ENCODE data around the gene CELA3B.
"Not testable (repeated sequence)": the region's sequence is repeated elsewhere in the genome, so short reads cannot be mapped to it uniquely, and the experiment has no call there.

Gene CELA3B

DNA sequence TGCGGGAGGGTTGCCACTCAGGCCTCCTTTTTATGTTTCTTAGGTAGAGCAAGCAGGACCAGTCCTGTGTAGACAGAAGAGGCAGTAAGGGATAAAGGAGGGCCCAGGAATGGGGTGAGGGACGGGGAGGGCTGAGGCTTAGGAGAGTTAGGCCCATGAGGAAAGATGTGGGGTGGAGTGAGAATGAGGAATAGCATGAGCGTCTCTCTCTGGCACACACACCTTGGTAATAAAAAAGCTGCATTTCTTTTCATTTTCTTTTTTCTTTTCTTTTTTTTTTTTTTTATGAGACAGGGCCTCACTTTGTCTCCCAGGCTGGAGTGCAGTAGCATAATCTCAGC lies 32.1 kb upstream of the CELA3B start:
- no peak for DNase-seq (ENCODE audit: low read depth)

GRCh38 chr1:21946836-21947587 lies 29.8 kb upstream of the CELA3B start:
- no peak for DNase-seq (ENCODE audit: low read depth)

DNA sequence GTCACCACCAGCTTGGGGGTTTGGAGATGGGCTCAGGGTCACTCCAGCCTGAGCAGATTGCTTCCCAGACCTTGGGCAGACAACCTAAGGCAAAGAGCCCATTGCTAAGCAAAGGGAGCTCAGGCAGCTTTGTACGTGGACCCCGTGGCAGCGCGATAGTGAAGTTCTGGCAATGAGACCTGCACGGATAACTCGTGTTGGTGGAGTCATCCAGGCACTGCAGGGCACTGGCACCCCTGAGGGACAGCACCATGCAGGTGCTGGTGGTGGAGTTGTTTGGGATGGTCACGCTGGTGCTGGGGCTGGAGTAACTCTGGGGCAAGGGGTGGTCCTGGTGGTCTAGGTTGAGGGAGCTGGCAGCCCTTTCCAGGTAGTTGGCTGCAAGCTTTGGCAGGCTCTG lies 26.1 kb upstream of the CELA3B start:
- DNase-seq (ENCODE audit: low read depth): no peak

DNA sequence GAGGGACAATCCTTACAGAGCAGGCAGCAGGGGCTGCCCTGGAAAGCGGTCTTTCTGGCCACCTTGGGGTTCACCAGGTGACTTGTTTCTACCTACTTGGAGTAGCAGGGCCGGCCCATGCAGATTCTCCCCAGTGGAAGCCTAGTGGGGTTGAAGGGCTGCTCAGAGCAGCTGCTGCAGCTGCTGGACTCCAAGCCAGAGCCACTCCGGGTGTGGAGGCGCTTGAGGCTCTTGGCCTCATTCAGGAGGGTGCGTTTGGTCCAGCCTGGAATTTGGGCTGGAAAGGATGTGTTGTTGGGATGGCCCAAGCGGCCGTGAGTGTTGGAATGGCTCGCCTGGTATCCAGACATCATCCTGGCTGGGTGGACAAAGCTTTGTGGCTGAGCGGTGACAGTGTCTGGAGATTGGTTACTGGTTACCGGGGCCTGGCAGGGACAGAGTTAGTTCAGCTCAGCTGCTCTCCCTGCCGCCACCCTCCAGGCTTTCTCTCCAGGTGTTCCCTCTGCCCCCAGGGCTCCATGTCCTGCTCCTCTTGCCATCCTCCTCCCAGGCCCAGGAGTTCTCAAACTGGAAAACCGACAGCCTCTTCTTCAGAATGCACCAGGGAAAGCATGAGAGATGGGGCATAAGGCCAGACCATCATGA lies 25.5 kb upstream of the CELA3B start:
- no peak for DNase-seq (ENCODE audit: low read depth)

- DNase-seq (ENCODE audit: low read depth): no peak
Measured at GRCh38 chr1:21952786-21953520, 23.9 kb upstream of the CELA3B start.

GRCh38 chr1:21955058-21955457 lies 21.8 kb upstream of the CELA3B start:
- DNase-seq (ENCODE audit: low read depth): no peak

DNA sequence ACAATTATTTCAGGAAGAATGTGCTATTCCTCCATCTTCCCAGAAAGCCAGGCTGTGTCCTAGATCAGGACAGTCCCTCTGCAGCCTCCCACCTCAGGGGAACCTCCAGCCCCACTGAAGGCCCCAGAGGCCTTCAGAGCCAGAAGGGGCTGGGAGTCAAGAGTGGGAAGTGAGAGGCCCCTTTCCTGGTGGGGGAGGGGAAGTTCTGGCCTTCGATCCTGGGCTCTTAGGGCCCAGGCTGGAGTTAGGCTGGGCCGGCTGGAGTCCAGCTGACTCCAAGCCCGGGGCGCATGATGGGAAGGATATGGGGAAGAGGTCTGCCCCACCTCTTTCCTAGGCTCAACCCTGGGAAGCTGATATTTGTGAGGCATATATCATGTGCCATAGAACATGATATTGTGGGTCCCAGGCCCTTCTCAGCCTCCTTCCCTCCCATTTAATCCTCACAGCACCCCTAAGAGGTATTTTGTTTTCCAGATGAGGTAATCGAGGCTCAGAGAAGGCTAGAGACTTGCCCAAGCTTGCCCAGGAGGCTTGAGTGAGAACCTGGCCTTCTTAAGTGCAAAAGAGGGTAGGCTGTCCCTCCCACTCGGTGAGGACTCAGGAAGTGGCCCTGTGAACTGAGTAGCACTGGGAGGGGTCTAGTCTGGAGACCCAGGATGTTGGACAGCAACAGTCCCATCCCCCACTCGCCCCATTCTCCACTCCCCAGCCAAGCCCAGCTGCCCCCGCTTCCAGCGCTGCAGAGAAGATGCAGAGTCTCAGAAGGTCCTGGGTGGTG lies 21.1 kb upstream of the CELA3B start:
- DNase-seq (ENCODE audit: low read depth): no peak

- DNase-seq (ENCODE audit: low read depth): peak; percentile 55
Measured at GRCh38 chr1:21956720-21957552, 19.9 kb upstream of the CELA3B start.

DNA sequence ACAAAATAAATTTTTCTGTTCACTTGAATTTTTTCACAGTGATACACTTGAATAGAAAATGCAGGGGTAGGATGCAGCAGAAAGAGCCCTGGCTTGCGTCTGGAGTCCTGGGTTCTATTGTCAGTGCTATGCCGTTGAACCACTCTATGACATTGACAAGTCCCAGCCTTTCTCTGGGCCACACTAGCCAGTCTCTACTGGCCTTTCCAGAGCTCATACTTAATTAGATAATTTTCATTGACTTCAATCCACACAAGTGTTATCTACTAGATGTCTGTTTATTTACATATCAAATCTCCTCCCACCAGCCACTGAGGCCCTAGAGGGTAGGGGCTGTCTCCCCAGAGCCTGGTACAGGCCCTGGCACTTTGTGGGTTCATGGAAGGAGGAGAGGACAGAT lies 15.5 kb upstream of the CELA3B start:
- no peak for DNase-seq (ENCODE audit: low read depth)

DNA sequence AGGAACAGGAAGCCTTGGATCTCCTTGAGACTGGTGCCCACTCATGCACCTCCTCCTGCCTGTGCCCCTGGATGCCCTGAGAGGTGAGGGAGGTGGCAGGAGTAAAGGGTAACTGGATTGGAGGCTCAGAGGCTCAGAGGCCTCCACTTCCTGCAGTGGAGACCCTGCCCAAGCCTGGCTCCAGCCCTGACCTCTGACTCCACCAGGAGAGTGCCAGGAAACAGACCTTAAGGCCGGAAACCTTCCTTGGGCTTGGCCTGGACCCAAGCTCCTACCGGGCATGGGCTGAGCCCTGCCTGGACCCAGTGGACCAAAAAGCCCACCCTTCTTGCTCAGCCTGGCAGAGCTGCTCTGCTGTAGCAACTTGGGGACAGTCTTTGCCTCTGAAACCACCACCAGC lies 15.0 kb upstream of the CELA3B start:
- DNase-seq (ENCODE audit: low read depth): no peak

DNA sequence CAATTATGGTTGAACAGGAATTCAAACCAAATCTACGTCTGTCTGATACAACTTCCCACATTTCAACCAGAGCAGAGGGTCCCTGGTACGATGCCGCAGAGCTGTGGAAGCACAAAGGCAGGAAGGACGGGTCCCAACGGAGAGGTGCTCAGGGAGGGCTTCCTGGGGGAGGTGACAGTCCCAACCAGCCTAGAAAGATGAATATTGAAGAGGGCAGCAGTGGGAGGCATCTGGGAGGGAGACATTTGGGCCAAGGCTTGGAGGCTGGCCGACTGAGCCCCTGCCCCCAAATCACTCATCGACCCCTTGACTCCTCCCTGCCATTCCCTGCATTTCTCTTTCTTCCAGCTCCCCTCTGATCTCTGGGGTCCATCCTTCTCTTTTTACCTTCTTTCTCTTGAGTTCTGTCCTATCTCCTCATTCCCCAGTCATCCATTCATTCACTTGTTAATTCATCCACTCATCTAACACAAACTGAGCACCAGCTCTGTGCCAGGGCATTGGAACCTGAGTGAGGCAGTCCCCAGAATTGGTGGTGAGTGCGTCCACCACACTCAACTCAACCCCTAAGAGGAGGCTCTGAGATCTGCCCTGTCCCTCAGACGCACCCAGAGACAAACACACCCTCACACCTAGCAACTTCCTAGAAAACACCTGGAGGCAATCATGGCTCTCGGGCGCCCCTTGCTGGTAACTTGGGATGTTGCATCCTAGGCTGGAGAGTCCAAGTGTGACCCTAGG lies 13.2 kb upstream of the CELA3B start:
- peak; percentile 76 for DNase-seq (ENCODE audit: low read depth)

DNA sequence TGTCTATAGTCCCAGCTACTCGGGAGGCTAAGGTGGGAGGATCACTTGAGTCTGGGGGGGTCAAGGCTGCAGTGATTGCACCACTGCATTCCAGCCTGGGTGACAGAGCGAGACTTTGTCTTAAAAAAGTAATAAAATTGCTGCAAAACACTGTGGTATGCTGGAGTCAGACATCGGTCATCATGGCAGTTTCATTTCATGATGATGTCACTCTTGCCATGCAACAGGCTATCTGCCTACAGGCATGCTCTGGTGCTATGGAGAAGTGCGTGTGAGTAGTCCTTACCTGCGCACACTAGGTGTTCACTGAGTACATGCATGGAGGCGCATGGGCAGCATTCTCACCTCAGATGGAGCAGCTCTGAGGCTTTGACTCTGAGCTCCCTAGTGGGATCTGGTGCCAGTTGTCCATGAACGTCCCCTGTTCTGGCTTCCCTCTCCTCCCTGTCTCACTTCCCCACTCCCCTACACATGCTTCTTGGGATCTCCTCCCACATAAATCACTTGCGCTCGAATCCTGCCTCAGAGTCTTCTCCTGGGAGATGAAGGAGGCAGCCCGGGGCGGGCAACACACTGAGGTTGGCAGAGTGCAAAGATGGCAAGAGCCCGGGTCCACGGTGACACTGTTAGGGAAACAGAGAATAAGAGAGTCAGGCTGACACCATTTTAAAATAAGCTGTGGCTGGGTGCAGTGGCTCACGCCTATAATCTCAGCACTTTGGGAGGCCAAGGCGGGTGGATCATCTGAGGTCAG lies 10.4 kb upstream of the CELA3B start:
- DNase-seq (ENCODE audit: low read depth): peak; percentile 93

DNA sequence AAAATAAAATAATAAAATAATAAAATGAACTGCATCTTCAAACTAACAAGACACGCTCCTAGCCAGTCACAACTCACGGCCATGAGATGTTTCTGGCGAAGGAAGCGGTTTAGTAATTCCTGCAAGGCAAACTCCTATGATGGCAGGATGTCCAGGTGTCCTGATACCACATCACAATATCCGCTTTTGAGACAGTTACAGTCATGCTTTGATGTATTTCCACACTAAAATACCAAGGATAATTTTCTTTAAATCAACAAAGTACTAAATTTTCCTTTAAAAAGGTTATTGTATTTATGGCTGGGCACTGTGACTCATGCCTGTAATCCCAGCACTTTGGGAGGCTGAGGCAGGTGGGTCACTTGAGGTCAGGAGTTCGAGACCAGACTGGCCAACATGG lies 9.6 kb upstream of the CELA3B start:
- not testable (repeated sequence) for DNase-seq (ENCODE audit: low read depth)

GRCh38 chr1:21969066-21969465 lies 7.8 kb upstream of the CELA3B start:
- not testable (repeated sequence) for DNase-seq (ENCODE audit: low read depth)

DNA sequence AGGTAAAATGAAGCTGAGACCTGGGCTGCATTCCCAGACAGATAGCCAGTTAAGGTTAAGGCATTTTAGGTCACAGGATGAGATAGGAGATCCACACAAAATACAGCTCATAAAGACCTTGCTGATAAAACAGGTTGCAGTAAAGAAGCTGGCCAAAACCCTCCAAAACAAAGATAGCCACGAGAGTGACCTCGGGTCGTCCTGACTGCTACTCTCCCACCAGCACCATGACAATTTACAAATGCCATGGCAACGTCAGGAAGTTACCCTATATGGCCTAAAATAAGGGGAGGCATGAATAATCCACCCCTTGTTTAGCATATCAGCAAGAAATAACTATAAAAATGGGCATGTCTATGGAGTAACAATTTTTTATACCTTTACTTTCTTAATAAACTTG lies 6.3 kb upstream of the CELA3B start:
- not testable (repeated sequence) for DNase-seq (ENCODE audit: low read depth)

DNA sequence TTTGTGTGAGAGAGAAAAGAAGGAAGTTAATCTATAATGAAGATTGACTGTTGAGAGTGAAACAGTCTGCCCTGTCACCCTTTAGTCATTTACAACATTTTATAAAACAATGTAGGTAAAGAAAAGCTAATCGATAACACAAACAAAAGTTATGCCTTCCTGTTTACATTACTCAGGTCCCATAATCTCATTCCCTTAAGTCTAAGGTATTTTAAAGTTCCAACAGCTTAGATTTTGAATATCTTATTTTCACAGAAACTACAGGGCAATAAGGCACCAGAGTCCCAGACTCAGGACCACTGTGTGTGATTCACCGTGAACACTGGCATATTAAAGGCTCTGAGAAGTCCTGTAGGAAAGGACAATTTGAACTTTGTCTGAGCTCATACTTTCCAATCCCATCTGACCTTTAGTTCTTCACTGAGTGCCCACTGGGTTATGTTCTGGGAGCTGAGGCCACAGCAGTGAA lies 3.8 kb upstream of the CELA3B start:
- DNase-seq (ENCODE audit: low read depth): not testable (repeated sequence)

GRCh38 chr1:21973948-21974347 lies 2.9 kb upstream of the CELA3B start:
- DNase-seq (ENCODE audit: low read depth): not testable (repeated sequence)

GRCh38 chr1:21974699-21975098 lies 2.1 kb upstream of the CELA3B start:
- not testable (repeated sequence) for DNase-seq (ENCODE audit: low read depth)

DNA sequence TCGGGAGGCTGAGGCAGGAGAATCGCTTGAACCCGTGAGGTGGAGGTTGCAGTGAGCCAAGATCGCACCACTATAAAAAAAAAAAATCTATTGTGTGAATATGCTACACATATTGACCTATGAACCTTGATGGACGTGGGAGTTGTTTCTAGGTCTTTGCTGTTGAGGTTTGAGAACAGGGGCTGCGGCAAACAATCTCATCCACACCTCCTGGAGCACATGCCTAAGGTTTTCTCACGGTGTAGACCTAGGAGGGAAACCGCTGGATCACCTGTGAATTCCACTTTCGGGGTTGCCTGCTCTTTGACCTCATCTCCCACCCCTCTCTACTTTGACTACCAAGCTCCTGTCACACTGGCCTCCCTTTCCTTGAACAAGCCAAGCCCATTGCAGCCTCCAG lies 1.5 kb upstream of the CELA3B start:
- DNase-seq (ENCODE audit: low read depth): not testable (repeated sequence)

- DNase-seq (ENCODE audit: low read depth): not testable (repeated sequence)
Measured at GRCh38 chr1:21978209-21978608, 1.4 kb downstream of the CELA3B start.
